K562 (cell line): Measurements from ENCODE around the gene SDK1. TPM values are rescaled to one million over a fixed set of nuclear protein-coding genes. Genes with fewer than 3 reads are reported as not detected.

Experiments
- ATAC-seq: fragments of 200-7000 bp; cut with Tn5 transposase; 3 replicates; pipeline ENCODE4 v1.9.1; 2020; ENCODE audit warnings: moderate library complexity
- BruUV-seq: library from RNA; stranded (reverse); fragments of 400-500 nt; replicated peaks from 2 replicates; lab custom pipeline; 2021; lab: Mats Ljungman, UMichigan
- CTCF ChIA-PET: fragments of 300-600 bp; formaldehyde crosslinking; extraction: SDS; loops from one replicate; lab custom pipeline; 2021; ENCODE audit warnings: low intra/inter-chr PET ratio; lab: Yijun Ruan, JAX
- POLR2A ChIA-PET: fragments of 300-600, 350-650 bp; sonication (Branson Sonifier 250); formaldehyde crosslinking; extraction: SDS; loops from one replicate; lab custom pipeline; 2021; ENCODE audit warnings: antibody characterized with exemption, inconsistent platforms; lab: Yijun Ruan, JAX
- DNase-seq, 4 experiments: peaks; one replicate each; pipeline versions ENCODE4 v3.0.0 to v3.0.0-alpha.2; 2011 to 2018; ENCODE audit warnings: low spot score in 3 of 4, mixed read lengths in 3 of 4; ENCODE audit errors: extremely low read depth in 1 of 4
- FAIRE-seq: peaks from 2 replicates; lab custom pipeline; 2011; peaks lifted over from hg19 to GRCh38; lab: Jason Lieb, UNC
- H2AFZ ChIP-seq: 2 replicates; pipeline ENCODE4 v1.6.0; 2011; ENCODE audit warnings: low read depth, low read length, control low read depth, inconsistent platforms
- H3K27ac ChIP-seq: fragments of 200-600 bp; 3 replicates; pipeline ENCODE4 v1.8.0; 2011; ENCODE audit warnings: low read depth, mild to moderate bottlenecking, control low read depth, inconsistent platforms, low read length, moderate library complexity, mixed read lengths; ENCODE audit errors: extremely low read depth
- H3K27me3 ChIP-seq, 2 experiments: fragments of 300-600 bp in 1 of 2; 2 replicates in 1 of 2; 3 replicates in 1 of 2; pipeline versions ENCODE4 v1.6.0 to v1.8.0; 2011; ENCODE audit warnings: inconsistent platforms in 2 of 2, low read length in 2 of 2, mild to moderate bottlenecking in 1 of 2, mixed read lengths in 1 of 2, moderate library complexity in 1 of 2; ENCODE audit not compliant: control insufficient read depth in 2 of 2, insufficient read depth in 2 of 2
- H3K36me3 ChIP-seq: fragments of 300-600 bp; 3 replicates; pipeline ENCODE4 v1.8.0; 2011; ENCODE audit warnings: mild to moderate bottlenecking, low read length, inconsistent platforms; ENCODE audit not compliant: control insufficient read depth, insufficient read depth
- H3K4me1 ChIP-seq, 2 experiments: fragments of 200-600 bp in 1 of 2; replicated peaks in 1 of 2; 2 replicates in 1 of 2; 3 replicates in 1 of 2; pipeline versions ENCODE4 v1.5.1 to v1.8.0; 2011; ENCODE audit warnings: inconsistent platforms in 2 of 2, low read length in 2 of 2, mild to moderate bottlenecking in 1 of 2, mixed read lengths in 1 of 2, moderate library complexity in 1 of 2; ENCODE audit not compliant: control insufficient read depth in 2 of 2, insufficient read depth in 2 of 2
- H3K4me2 ChIP-seq: 2 replicates; pipeline ENCODE4 v1.6.1; 2011; ENCODE audit warnings: low read length, control low read depth, inconsistent platforms, mixed read lengths; ENCODE audit not compliant: insufficient read depth
- H3K4me3 ChIP-seq: fragments of 200-600 bp; sonication (generic), shearing (Covaris generic); 2 replicates; pipeline ENCODE4 v1.5.1; 2016; ENCODE audit warnings: control low read depth, inconsistent platforms
- H3K79me2 ChIP-seq: fragments of 200-600 bp; 3 replicates; pipeline ENCODE4 v1.8.0; 2011; ENCODE audit warnings: low read length, inconsistent platforms; ENCODE audit not compliant: control insufficient read depth, insufficient read depth
- H3K9ac ChIP-seq, 2 experiments: 2 replicates each; pipeline versions ENCODE4 v1.6.0 to v1.6.1; 2011; ENCODE audit warnings: low read depth in 2 of 2, low read length in 2 of 2, control low read depth in 1 of 2, inconsistent platforms in 1 of 2, mild to moderate bottlenecking in 1 of 2, mixed read lengths in 1 of 2; ENCODE audit not compliant: insufficient read depth in 1 of 2
- H3K9me1 ChIP-seq: one replicate; pipeline ENCODE4 v1.6.0; 2011; ENCODE audit warnings: inconsistent platforms, mild to moderate bottlenecking, low read length, moderate library complexity; ENCODE audit not compliant: control insufficient read depth, insufficient read depth
- H3K9me3 ChIP-seq: replicated peaks from 2 replicates; pipeline ENCODE4 v1.5.1; 2011; ENCODE audit warnings: low read depth, low read length, inconsistent platforms; ENCODE audit not compliant: control insufficient read depth, insufficient read depth
- H4K20me1 ChIP-seq: replicated peaks from 2 replicates; pipeline ENCODE4 v1.6.1; 2011; ENCODE audit warnings: low read length, inconsistent platforms, mixed read lengths; ENCODE audit not compliant: control insufficient read depth, insufficient read depth
- COPS2 ChIP-seq: fragments of 450-650 bp; conservative IDR thresholded peaks from 2 replicates; pipeline ENCODE4 v1.6.1; 2016; ENCODE audit warnings: mild to moderate bottlenecking, moderate library complexity
- ETV5 ChIP-seq: sonication (generic); formaldehyde crosslinking; IDR thresholded peaks from 2 replicates; pipeline ENCODE4 v1.4.0; 2020; ENCODE audit warnings: low read depth, mild to moderate bottlenecking, missing genetic modification reagents
- HDAC2 ChIP-seq: fragments of 450-650 bp; IDR thresholded peaks from 2 replicates; pipeline ENCODE4 v1.6.1; 2016; ENCODE audit warnings: mild to moderate bottlenecking
- HDAC6 ChIP-seq: IDR thresholded peaks from 2 replicates; pipeline ENCODE4 v1.6.1; 2012; ENCODE audit warnings: low read depth, mild to moderate bottlenecking, control low read depth, inconsistent platforms, low read length, moderate library complexity
- MAFG ChIP-seq: fragments of 450-650 bp; conservative IDR thresholded peaks from 2 replicates; pipeline ENCODE4 v1.6.1; 2016; ENCODE audit warnings: missing genetic modification characterization, missing compliant biosample characterization
- MCM5 ChIP-seq: fragments of 450-650 bp; IDR thresholded peaks from 2 replicates; pipeline ENCODE4 v1.6.1; 2016; ENCODE audit warnings: low read depth
- POLR2AphosphoS5 ChIP-seq: IDR thresholded peaks from 2 replicates; pipeline ENCODE4 v1.6.1; 2011; ENCODE audit warnings: mild to moderate bottlenecking, low read depth, low read length, moderate library complexity; ENCODE audit not compliant: control insufficient read depth, insufficient read depth
- PRMT5 ChIP-seq: sonication (generic); formaldehyde crosslinking; IDR thresholded peaks from 2 replicates; pipeline ENCODE4 v1.5.0; 2020; ENCODE audit warnings: missing genetic modification reagents
- RAD51 ChIP-seq: fragments of 450-650 bp; IDR thresholded peaks from 2 replicates; pipeline ENCODE4 v1.7.1; 2016; ENCODE audit warnings: low read depth, mild to moderate bottlenecking, borderline replicate concordance
- RFX1 ChIP-seq: fragments of 450-650 bp; IDR thresholded peaks from 2 replicates; pipeline ENCODE4 v1.6.1; 2016; ENCODE audit warnings: mild to moderate bottlenecking, moderate library complexity
- ZFP36 ChIP-seq: fragments of 150-350 bp; IDR thresholded peaks from 2 replicates; pipeline ENCODE4 v1.6.1; 2018; ENCODE audit warnings: low read length, low read depth; ENCODE audit not compliant: partially characterized antibody
- ZNF124 ChIP-seq: sonication (generic); formaldehyde crosslinking; IDR thresholded peaks from 2 replicates; pipeline ENCODE4 v1.8.1; 2022; ENCODE audit warnings: missing genetic modification reagents
- WGBS: fragments of 100-300 bp; shearing (Covaris generic); methylation state at CpG from one replicate; pipeline ENCODE4 v1.1.6; 2016; ENCODE audit warnings: low coverage, mixed read lengths; ENCODE audit not compliant: insufficient coverage; ENCODE audit errors: missing lambda C conversion rate; 5-methylcytosine and 5-hydroxymethylcytosine counted together
- in situ Hi-C: fragments of 300-500 bp; cut with MboI; formaldehyde crosslinking; loops from 4 replicates; pipeline ENCODE4 v1.15.0; 2018; ENCODE audit warnings: inconsistent platforms, mixed read lengths
- intact Hi-C: fragments of 100-400 bp; cut with micrococcal nuclease; formaldehyde crosslinking; loops from 2 replicates; pipeline ENCODE4 v1.14.2; 2022
- polyA plus RNA-seq, 8 experiments: library from polyadenylated mRNA; depleted of rRNA in 4 of 8; stranded (reverse) in 5 of 8; unstranded in 3 of 8; fragments of >200 nt; fragmentation: Nextera tagmentation in 2 of 8; fragmentation: Illumina TruSeq in 1 of 8; extraction: Ambion mirVana in 2 of 8; extraction: Trizol in 1 of 8; gene quantifications; 2 replicates each; pipeline versions ENCODE4 v1.2.1 to v1.2.3, GENCODE V29; 2011 to 2014; ENCODE audit warnings: inconsistent platforms in 1 of 8, missing spikeins in 1 of 8
- total RNA-seq, 7 experiments: library from RNA; depleted of rRNA in 6 of 7; stranded (reverse); fragments of >200 nt in 6 of 7; fragmentation: Illumina TruSeq in 2 of 7; extraction: Trizol in 2 of 7; gene quantifications; 2 replicates each; pipeline versions ENCODE4 v1.2.1 to v1.2.3, GENCODE V29; 2011 to 2021; ENCODE audit warnings: low replicate concordance in 1 of 7
- TF ChIP-seq, protein P1 (sequence below): sonication (generic); formaldehyde crosslinking; IDR thresholded peaks from 2 replicates; pipeline ENCODE4 v1.5.0; 2020; ENCODE audit warnings: missing genetic modification reagents
- TF ChIP-seq, protein P2 (sequence below): fragments of 250-450 bp; sonication (Bioruptor Pico); IDR thresholded peaks from 2 replicates; pipeline ENCODE4 v1.4.0; 2020; ENCODE audit warnings: mild to moderate bottlenecking, moderate library complexity
- TF ChIP-seq, protein P3 (sequence below): fragments of 450-650 bp; IDR thresholded peaks from 2 replicates; pipeline ENCODE4 v1.6.1; 2016
- TF ChIP-seq, protein P4 (sequence below), 3 experiments: IDR thresholded peaks in 2 of 3; conservative IDR thresholded peaks in 1 of 3; 2 replicates each; pipeline ENCODE4 v1.5.1; 2011 to 2012; ENCODE audit warnings: low read length in 3 of 3, mild to moderate bottlenecking in 3 of 3, control low read depth in 2 of 3, improper control_type of control experiment in 1 of 3, inconsistent platforms in 1 of 3, low read depth in 1 of 3, mixed read lengths in 1 of 3, moderate library complexity in 1 of 3; ENCODE audit not compliant: insufficient read depth in 2 of 3
- TF ChIP-seq, protein P5 (sequence below): fragments of 450-650 bp; conservative IDR thresholded peaks from 2 replicates; pipeline ENCODE4 v1.6.1; 2016; ENCODE audit warnings: missing genetic modification characterization, low read depth, mild to moderate bottlenecking, control low read depth, missing compliant biosample characterization

The SDK1 gene
- total and polyA plus RNA-seq, 9 of the 15 experiments (the other 6 are each of a cell fraction or from before 2014, with no cell fraction given), result 0.16 TPM; not detected in 8

DNA sequence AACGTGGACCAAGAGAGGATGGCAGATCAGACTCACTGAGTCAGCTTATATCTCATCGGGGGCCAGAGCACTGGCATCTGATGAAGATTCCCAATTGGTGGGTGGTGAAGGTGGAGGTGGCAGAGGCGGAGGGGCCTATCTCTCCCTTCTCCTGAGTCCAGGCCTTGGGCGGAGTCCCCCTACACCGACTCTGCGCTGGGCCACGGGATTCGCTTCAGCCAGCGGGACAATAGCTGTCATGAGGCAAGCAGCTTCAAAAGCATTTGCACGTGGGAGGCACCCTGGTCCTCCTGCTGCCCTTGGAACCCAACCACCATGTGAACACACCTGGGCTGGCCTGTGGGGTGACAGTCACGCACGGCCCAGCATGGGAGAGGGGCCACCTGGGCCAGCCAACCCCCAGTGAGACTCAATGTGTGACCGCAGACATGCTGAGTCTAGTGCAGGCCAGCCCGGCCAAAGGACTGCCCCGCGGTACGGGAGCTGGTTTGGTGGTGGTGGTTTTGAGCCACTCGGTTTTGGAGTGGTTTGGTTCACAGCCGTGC lies 914.2 kb downstream of the SDK1 start:
- H3K79me2 ChIP-seq, result no peaks in the 10 kb centered on the region
- no peaks in the 10 kb centered on the region for H3K36me3 ChIP-seq
- H4K20me1 ChIP-seq, result no peaks in the 10 kb centered on the region; the same call in 1 of the 2 replicates
- FAIRE-seq, result no peak
- H3K27ac ChIP-seq, result no peak overlapping the region
- no peaks in the 10 kb centered on the region for H3K9me3 ChIP-seq
- H3K4me3 ChIP-seq, result no peak overlapping the region
- no TSS peak for BruUV-seq
- WGBS, result under 1% methylated on average over 19 of the region's 19 CpGs
- no peaks in the 10 kb centered on the region for H3K9me1 ChIP-seq
- DNase-seq, result no peak
- in situ Hi-C loops (no loop called here), intact Hi-C loops (no loop called here)
- H3K9ac ChIP-seq, result no peak overlapping the region
- no peaks in the 10 kb centered on the region for H3K4me1 ChIP-seq
- no peak overlapping the region for H3K4me2 ChIP-seq
- ChIA-PET CTCF (no interaction called here), POLR2A (no interaction called here)
- ATAC-seq, result no peak
- peaks cover 21 to 57% of the 10 kb centered on the region in 2 experiments; a peak in 4 of 5 replicates for H3K27me3 ChIP-seq
- H2AFZ ChIP-seq, result no peak overlapping the region
- no peak for TF ChIP-seq RAD51
- TF ChIP-seq RFX1, result no peak
- TF ChIP-seq, protein P1, sequence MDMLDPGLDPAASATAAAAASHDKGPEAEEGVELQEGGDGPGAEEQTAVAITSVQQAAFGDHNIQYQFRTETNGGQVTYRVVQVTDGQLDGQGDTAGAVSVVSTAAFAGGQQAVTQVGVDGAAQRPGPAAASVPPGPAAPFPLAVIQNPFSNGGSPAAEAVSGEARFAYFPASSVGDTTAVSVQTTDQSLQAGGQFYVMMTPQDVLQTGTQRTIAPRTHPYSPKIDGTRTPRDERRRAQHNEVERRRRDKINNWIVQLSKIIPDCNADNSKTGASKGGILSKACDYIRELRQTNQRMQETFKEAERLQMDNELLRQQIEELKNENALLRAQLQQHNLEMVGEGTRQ (CRISPR knock-in tag), result no peak
- TF ChIP-seq, protein P2, sequence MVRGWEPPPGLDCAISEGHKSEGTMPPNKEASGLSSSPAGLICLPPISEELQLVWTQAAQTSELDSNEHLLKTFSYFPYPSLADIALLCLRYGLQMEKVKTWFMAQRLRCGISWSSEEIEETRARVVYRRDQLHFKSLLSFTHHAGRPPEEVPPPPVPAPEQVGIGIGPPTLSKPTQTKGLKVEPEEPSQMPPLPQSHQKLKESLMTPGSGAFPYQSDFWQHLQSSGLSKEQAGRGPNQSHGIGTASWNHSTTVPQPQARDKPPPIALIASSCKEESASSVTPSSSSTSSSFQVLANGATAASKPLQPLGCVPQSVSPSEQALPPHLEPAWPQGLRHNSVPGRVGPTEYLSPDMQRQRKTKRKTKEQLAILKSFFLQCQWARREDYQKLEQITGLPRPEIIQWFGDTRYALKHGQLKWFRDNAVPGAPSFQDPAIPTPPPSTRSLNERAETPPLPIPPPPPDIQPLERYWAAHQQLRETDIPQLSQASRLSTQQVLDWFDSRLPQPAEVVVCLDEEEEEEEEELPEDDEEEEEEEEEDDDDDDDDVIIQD, result no peak
- no peak for TF ChIP-seq POLR2AphosphoS5
- TF ChIP-seq, protein P3, sequence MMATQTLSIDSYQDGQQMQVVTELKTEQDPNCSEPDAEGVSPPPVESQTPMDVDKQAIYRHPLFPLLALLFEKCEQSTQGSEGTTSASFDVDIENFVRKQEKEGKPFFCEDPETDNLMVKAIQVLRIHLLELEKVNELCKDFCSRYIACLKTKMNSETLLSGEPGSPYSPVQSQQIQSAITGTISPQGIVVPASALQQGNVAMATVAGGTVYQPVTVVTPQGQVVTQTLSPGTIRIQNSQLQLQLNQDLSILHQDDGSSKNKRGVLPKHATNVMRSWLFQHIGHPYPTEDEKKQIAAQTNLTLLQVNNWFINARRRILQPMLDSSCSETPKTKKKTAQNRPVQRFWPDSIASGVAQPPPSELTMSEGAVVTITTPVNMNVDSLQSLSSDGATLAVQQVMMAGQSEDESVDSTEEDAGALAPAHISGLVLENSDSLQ, result no peak
- TF ChIP-seq, protein P4, sequence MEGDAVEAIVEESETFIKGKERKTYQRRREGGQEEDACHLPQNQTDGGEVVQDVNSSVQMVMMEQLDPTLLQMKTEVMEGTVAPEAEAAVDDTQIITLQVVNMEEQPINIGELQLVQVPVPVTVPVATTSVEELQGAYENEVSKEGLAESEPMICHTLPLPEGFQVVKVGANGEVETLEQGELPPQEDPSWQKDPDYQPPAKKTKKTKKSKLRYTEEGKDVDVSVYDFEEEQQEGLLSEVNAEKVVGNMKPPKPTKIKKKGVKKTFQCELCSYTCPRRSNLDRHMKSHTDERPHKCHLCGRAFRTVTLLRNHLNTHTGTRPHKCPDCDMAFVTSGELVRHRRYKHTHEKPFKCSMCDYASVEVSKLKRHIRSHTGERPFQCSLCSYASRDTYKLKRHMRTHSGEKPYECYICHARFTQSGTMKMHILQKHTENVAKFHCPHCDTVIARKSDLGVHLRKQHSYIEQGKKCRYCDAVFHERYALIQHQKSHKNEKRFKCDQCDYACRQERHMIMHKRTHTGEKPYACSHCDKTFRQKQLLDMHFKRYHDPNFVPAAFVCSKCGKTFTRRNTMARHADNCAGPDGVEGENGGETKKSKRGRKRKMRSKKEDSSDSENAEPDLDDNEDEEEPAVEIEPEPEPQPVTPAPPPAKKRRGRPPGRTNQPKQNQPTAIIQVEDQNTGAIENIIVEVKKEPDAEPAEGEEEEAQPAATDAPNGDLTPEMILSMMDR (IDR thresholded peaks at IDR 0.05 in 2 of 3, conservative IDR thresholded peaks at IDR 0.05 in 1 of 3; ENCODE audit: insufficient read depth in 2 of 3, low read depth in 1 of 3, low read length in 3 of 3), result no peak
- no peak for TF ChIP-seq ZNF124 (CRISPR knock-in tag)
- TF ChIP-seq, protein P5, sequence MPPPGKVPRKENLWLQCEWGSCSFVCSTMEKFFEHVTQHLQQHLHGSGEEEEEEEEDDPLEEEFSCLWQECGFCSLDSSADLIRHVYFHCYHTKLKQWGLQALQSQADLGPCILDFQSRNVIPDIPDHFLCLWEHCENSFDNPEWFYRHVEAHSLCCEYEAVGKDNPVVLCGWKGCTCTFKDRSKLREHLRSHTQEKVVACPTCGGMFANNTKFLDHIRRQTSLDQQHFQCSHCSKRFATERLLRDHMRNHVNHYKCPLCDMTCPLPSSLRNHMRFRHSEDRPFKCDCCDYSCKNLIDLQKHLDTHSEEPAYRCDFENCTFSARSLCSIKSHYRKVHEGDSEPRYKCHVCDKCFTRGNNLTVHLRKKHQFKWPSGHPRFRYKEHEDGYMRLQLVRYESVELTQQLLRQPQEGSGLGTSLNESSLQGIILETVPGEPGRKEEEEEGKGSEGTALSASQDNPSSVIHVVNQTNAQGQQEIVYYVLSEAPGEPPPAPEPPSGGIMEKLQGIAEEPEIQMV (tag), result no peak
- TF ChIP-seq HDAC2, result no peak
- no peak for TF ChIP-seq MCM5
- no peak for TF ChIP-seq PRMT5
- TF ChIP-seq MAFG (tag), result no peak
- no peak for TF ChIP-seq COPS2
- TF ChIP-seq ETV5 (CRISPR knock-in tag), result no peak
- no peak for TF ChIP-seq HDAC6
- no peak for TF ChIP-seq ZFP36
